GM23338 (cell line): ENCODE results near the gene TAPBP. TPM values are rescaled to one million over a fixed set of nuclear protein-coding genes. Genes with fewer than 3 reads are reported as not detected.

Experiments used
- ATAC-seq: fragments of 200-7000 bp; cut with Tn5 transposase; 3 replicates; pipeline ENCODE4 v1.9.1; 2020
- DNase-seq: peaks from one replicate; pipeline ENCODE4 v3.0.0-alpha.2; 2015; ENCODE audit warnings: low spot score
- H2AFZ ChIP-seq: fragments of 200-600 bp; sonication (generic); 2 replicates; pipeline ENCODE4 v1.8.0; 2016; ENCODE audit warnings: antibody characterized with exemption, mild to moderate bottlenecking, moderate library complexity
- H3F3A ChIP-seq: fragments of 200-600 bp; sonication (generic); replicated peaks from 2 replicates; pipeline ENCODE4 v1.8.0; 2017; ENCODE audit warnings: antibody characterized with exemption, mixed run types, low read depth
- H3K27ac ChIP-seq: fragments of 200-600 bp; sonication (generic); 2 replicates; pipeline ENCODE4 v1.6.1; 2016; ENCODE audit warnings: low read depth
- H3K27me3 ChIP-seq: fragments of 200-600 bp; sonication (generic); 2 replicates; pipeline ENCODE4 v1.8.0; 2016; ENCODE audit warnings: mild to moderate bottlenecking, mixed run types, moderate library complexity; ENCODE audit not compliant: insufficient read depth
- H3K36me3 ChIP-seq: fragments of 200-600 bp; sonication (generic); 2 replicates; pipeline ENCODE4 v1.8.0; 2016; ENCODE audit warnings: mild to moderate bottlenecking; ENCODE audit not compliant: insufficient read depth
- H3K4me1 ChIP-seq: fragments of 200-600 bp; sonication (generic); 2 replicates; pipeline ENCODE4 v1.8.0; 2016; ENCODE audit warnings: mild to moderate bottlenecking, moderate library complexity; ENCODE audit not compliant: insufficient read depth
- H3K4me2 ChIP-seq: fragments of 200-600 bp; sonication (generic); 2 replicates; pipeline ENCODE4 v1.7.1; 2017; ENCODE audit warnings: mixed run types
- H3K4me3 ChIP-seq: fragments of 200-600 bp; sonication (generic); 2 replicates; pipeline ENCODE4 v1.6.1; 2016; ENCODE audit warnings: mixed run types
- H3K79me2 ChIP-seq: fragments of 200-600 bp; sonication (generic); replicated peaks from 2 replicates; pipeline ENCODE4 v1.8.0; 2017; ENCODE audit warnings: mild to moderate bottlenecking; ENCODE audit not compliant: insufficient read depth
- H3K9me2 ChIP-seq: fragments of 200-600 bp; sonication (generic); 2 replicates; pipeline ENCODE4 v1.8.0; 2017; ENCODE audit not compliant: insufficient read depth
- H4K20me1 ChIP-seq: fragments of 200-600 bp; sonication (generic); replicated peaks from 2 replicates; pipeline ENCODE4 v1.8.0; 2017; ENCODE audit warnings: mild to moderate bottlenecking; ENCODE audit not compliant: insufficient read depth
- H3K27ac Mint-ChIP-seq: 2 replicates; pipeline ENCODE4 v1.8.0; 2020; ENCODE audit warnings: inconsistent platforms, mild to moderate bottlenecking, moderate library complexity, mixed read lengths
- H3K27me3 Mint-ChIP-seq: 3 replicates; pipeline ENCODE4 v1.8.0; 2022; ENCODE audit warnings: low read depth, mild to moderate bottlenecking, moderate library complexity, mixed read lengths, inconsistent platforms; ENCODE audit not compliant: insufficient read depth, poor library complexity
- H3K36me3 Mint-ChIP-seq: 3 replicates; pipeline ENCODE4 v1.8.0; 2021; ENCODE audit warnings: low read depth, mild to moderate bottlenecking, inconsistent platforms, moderate library complexity, mixed read lengths
- H3K4me1 Mint-ChIP-seq: 3 replicates; pipeline ENCODE4 v1.8.0; 2020; ENCODE audit warnings: mild to moderate bottlenecking, inconsistent platforms, mixed read lengths
- H3K4me3 Mint-ChIP-seq: 3 replicates; pipeline ENCODE4 v1.8.0; 2021; ENCODE audit warnings: moderate library complexity, mild to moderate bottlenecking, inconsistent platforms, mixed read lengths
- H3K9me3 Mint-ChIP-seq: 3 replicates; pipeline ENCODE4 v1.8.0; 2020; ENCODE audit warnings: moderate library complexity, mild to moderate bottlenecking, inconsistent platforms, mixed read lengths
- CREB1 ChIP-seq: fragments of 250-450 bp; sonication (Bioruptor Pico); IDR thresholded peaks from 2 replicates; pipeline ENCODE4 v1.5.0; 2020; ENCODE audit warnings: low read depth, mild to moderate bottlenecking, moderate library complexity
- CTCF ChIP-seq, 2 experiments: fragments of 200-600 bp in 1 of 2; sonication (generic) in 1 of 2; conservative IDR thresholded peaks; 2 replicates each; pipeline versions ENCODE4 v1.5.1 to v1.6.1; 2016 to 2017; ENCODE audit warnings: antibody characterized with exemption in 2 of 2, low read depth in 2 of 2, mild to moderate bottlenecking in 2 of 2, moderate library complexity in 1 of 2
- EZH2 ChIP-seq: fragments of 200-600 bp; sonication (generic); IDR thresholded peaks from one replicate; pipeline ENCODE4 v1.8.0; 2017; ENCODE audit warnings: antibody characterized with exemption, mild to moderate bottlenecking, low read depth; ENCODE audit not compliant: unreplicated experiment
- EZH2phosphoT487 ChIP-seq: fragments of 200-600 bp; sonication (generic); IDR thresholded peaks from one replicate; pipeline ENCODE4 v1.8.1; 2018; ENCODE audit warnings: antibody characterized with exemption; ENCODE audit not compliant: unreplicated experiment
- JUNB ChIP-seq: IDR thresholded peaks from one replicate; pipeline ENCODE4 v1.6.1; 2016; ENCODE audit warnings: antibody characterized with exemption; ENCODE audit not compliant: unreplicated experiment
- NANOG ChIP-seq: IDR thresholded peaks from 2 replicates; pipeline ENCODE4 v1.6.1; 2016; ENCODE audit warnings: antibody characterized with exemption, borderline replicate concordance
- POLR2AphosphoS5 ChIP-seq: IDR thresholded peaks from 2 replicates; pipeline ENCODE4 v1.6.1; 2016; ENCODE audit warnings: antibody characterized with exemption, low read depth
- REST ChIP-seq: IDR thresholded peaks from one replicate; pipeline ENCODE4 v1.6.1; 2018; ENCODE audit warnings: antibody characterized with exemption; ENCODE audit not compliant: unreplicated experiment
- STAT1 ChIP-seq: IDR thresholded peaks from one replicate; pipeline ENCODE4 v1.6.1; 2016; ENCODE audit warnings: antibody characterized with exemption; ENCODE audit not compliant: unreplicated experiment
- ZNF114 ChIP-seq: fragments of 250-450 bp; sonication (Bioruptor Pico); IDR thresholded peaks from 2 replicates; pipeline ENCODE4 v1.5.0; 2020; ENCODE audit warnings: mild to moderate bottlenecking, moderate library complexity
- ZNF331 ChIP-seq: fragments of 250-450 bp; sonication (Bioruptor Pico); IDR thresholded peaks from 2 replicates; pipeline ENCODE4 v1.5.0; 2020; ENCODE audit warnings: low read depth, mild to moderate bottlenecking, moderate library complexity
- polyA plus RNA-seq: library from polyadenylated mRNA; unstranded; fragments of >200 nt; fragmentation: Nextera tagmentation; extraction: Ambion mirVana; gene quantifications from 2 replicates; pipeline ENCODE4 v1.2.1, GENCODE V29; 2016
- total RNA-seq: library from RNA; depleted of rRNA; stranded (reverse); fragments of >200 nt; shearing (Covaris generic); gene quantifications from 2 replicates; pipeline ENCODE4 v1.2.3, GENCODE V29; 2014
- TF ChIP-seq, protein P1 (sequence below): IDR thresholded peaks from 2 replicates; pipeline ENCODE4 v1.6.1; 2016; ENCODE audit warnings: antibody characterized with exemption
- TF ChIP-seq, protein P2 (sequence below): fragments of 250-450 bp; sonication (Bioruptor Pico); IDR thresholded peaks from 2 replicates; pipeline ENCODE4 v1.5.0; 2020; ENCODE audit warnings: mild to moderate bottlenecking, moderate library complexity

Gene TAPBP
- total and polyA plus RNA-seq, 2 experiments from 2014 or later: 19.9 to 37.5 TPM

DNA sequence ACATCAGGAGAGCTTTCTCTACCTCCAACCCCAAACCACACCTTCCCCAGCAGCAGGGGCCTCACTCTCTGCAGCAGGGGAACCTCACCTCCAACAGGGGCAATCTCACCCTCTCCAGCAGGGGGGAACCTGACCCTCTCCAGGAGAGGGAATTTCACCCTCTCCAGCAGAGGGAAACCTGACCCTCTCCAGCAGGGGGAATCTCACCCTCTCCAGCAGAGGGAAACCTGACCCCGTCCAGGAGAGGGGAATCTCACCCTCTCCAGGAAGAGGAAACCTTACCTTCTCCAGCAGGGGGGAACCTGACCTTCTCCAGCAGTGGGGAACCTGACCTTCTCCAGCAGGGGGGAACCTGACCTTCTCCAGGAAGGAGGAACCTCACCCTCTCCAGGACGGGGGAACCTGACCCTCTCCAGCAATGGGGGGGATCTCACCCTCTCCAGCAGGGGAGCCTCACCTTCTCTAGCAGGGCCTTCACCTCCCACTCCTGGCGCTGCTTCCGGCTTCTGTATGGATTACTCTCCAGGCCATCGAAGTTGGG is 33.8 kb downstream of the TAPBP start:
- DNase-seq: peak; percentile 85
- no peak overlapping the region for H2AFZ ChIP-seq
- TF ChIP-seq ZNF114 (CRISPR knock-in tag): no peak
- TF ChIP-seq NANOG: no peak
- TF ChIP-seq, protein P1, sequence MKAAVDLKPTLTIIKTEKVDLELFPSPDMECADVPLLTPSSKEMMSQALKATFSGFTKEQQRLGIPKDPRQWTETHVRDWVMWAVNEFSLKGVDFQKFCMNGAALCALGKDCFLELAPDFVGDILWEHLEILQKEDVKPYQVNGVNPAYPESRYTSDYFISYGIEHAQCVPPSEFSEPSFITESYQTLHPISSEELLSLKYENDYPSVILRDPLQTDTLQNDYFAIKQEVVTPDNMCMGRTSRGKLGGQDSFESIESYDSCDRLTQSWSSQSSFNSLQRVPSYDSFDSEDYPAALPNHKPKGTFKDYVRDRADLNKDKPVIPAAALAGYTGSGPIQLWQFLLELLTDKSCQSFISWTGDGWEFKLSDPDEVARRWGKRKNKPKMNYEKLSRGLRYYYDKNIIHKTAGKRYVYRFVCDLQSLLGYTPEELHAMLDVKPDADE: no peak
- TF ChIP-seq CREB1 (CRISPR knock-in tag): peak; percentile 48
- TF ChIP-seq CTCF (conservative IDR thresholded peaks at IDR 0.05; ENCODE audit: low read depth in 2 of 2): peak; percentile 56 to 84
- TF ChIP-seq, protein P2, sequence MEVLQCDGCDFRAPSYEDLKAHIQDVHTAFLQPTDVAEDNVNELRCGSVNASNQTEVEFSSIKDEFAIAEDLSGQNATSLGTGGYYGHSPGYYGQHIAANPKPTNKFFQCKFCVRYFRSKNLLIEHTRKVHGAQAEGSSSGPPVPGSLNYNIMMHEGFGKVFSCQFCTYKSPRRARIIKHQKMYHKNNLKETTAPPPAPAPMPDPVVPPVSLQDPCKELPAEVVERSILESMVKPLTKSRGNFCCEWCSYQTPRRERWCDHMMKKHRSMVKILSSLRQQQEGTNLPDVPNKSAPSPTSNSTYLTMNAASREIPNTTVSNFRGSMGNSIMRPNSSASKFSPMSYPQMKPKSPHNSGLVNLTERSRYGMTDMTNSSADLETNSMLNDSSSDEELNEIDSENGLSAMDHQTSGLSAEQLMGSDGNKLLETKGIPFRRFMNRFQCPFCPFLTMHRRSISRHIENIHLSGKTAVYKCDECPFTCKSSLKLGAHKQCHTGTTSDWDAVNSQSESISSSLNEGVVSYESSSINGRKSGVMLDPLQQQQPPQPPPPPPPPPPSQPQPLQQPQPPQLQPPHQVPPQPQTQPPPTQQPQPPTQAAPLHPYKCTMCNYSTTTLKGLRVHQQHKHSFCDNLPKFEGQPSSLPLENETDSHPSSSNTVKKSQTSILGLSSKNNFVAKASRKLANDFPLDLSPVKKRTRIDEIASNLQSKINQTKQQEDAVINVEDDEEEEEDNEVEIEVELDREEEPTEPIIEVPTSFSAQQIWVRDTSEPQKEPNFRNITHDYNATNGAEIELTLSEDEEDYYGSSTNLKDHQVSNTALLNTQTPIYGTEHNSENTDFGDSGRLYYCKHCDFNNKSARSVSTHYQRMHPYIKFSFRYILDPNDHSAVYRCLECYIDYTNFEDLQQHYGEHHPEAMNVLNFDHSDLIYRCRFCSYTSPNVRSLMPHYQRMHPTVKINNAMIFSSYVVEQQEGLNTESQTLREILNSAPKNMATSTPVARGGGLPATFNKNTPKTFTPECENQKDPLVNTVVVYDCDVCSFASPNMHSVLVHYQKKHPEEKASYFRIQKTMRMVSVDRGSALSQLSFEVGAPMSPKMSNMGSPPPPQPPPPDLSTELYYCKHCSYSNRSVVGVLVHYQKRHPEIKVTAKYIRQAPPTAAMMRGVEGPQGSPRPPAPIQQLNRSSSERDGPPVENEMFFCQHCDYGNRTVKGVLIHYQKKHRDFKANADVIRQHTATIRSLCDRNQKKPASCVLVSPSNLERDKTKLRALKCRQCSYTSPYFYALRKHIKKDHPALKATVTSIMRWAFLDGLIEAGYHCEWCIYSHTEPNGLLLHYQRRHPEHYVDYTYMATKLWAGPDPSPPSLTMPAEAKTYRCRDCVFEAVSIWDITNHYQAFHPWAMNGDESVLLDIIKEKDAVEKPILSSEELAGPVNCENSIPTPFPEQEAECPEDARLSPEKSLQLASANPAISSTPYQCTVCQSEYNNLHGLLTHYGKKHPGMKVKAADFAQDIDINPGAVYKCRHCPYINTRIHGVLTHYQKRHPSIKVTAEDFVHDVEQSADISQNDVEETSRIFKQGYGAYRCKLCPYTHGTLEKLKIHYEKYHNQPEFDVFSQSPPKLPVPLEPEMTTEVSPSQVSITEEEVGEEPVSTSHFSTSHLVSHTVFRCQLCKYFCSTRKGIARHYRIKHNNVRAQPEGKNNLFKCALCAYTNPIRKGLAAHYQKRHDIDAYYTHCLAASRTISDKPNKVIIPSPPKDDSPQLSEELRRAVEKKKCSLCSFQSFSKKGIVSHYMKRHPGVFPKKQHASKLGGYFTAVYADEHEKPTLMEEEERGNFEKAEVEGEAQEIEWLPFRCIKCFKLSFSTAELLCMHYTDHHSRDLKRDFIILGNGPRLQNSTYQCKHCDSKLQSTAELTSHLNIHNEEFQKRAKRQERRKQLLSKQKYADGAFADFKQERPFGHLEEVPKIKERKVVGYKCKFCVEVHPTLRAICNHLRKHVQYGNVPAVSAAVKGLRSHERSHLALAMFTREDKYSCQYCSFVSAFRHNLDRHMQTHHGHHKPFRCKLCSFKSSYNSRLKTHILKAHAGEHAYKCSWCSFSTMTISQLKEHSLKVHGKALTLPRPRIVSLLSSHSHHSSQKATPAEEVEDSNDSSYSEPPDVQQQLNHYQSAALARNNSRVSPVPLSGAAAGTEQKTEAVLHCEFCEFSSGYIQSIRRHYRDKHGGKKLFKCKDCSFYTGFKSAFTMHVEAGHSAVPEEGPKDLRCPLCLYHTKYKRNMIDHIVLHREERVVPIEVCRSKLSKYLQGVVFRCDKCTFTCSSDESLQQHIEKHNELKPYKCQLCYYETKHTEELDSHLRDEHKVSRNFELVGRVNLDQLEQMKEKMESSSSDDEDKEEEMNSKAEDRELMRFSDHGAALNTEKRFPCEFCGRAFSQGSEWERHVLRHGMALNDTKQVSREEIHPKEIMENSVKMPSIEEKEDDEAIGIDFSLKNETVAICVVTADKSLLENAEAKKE (CRISPR knock-in tag): peak; percentile 89; the same call in 1 of the 2 replicates
- no peak for TF ChIP-seq JUNB
- TF ChIP-seq EZH2: no peak
- no peak for TF ChIP-seq REST
- no peak for TF ChIP-seq STAT1
- no peak for TF ChIP-seq POLR2AphosphoS5
- no peak for TF ChIP-seq EZH2phosphoT487
- no peak for TF ChIP-seq ZNF331 (CRISPR knock-in tag)
- no peaks in the 10 kb centered on the region for H3K9me2 ChIP-seq
- peaks cover 25% of the 10 kb centered on the region for H3K4me1 ChIP-seq
- Mint-ChIP-seq H3K36me3 (peaks cover 72% of the 10 kb centered on the region), H3K27ac (peak overlapping the region; percentile 18; the same call in 1 of the 2 replicates), H3K27me3 (peaks cover 12% of the 10 kb centered on the region), H3K4me1 (peaks cover 24% of the 10 kb centered on the region), H3K9me3 (no peaks in the 10 kb centered on the region), H3K4me3 (no peak overlapping the region)
- H3K27me3 ChIP-seq: no peaks in the 10 kb centered on the region
- no peak overlapping the region for H3K4me2 ChIP-seq
- H3F3A ChIP-seq: peaks cover 43% of the 10 kb centered on the region
- peaks cover 16% of the 10 kb centered on the region for H3K79me2 ChIP-seq
- no peak overlapping the region for H3K4me3 ChIP-seq
- H4K20me1 ChIP-seq: peaks cover 24% of the 10 kb centered on the region
- H3K36me3 ChIP-seq: peaks cover 22% of the 10 kb centered on the region
- peak; percentile 45 for ATAC-seq
- no peak overlapping the region for H3K27ac ChIP-seq
